Neuronal stem cell (in vitro differentiated cells): ENCODE measurements around the gene DPY19L2.
"Not testable (repeated sequence)": the region's sequence is repeated elsewhere in the genome, so short reads cannot be mapped to it uniquely, and the experiment has no call there.

ENCODE experiments used
- DNase-seq: peaks from one replicate; pipeline ENCODE4 v3.0.0-alpha.2; 2013; ENCODE audit warnings: low spot score
- H2AFZ ChIP-seq: one replicate; pipeline ENCODE4 v1.6.1; 2013; ENCODE audit warnings: mild to moderate bottlenecking, low read length, inconsistent platforms
- H2AK5ac ChIP-seq: 2 replicates; pipeline ENCODE4 v1.6.1; 2013; ENCODE audit warnings: low read depth, mild to moderate bottlenecking, inconsistent platforms, low read length, moderate library complexity, mixed read lengths
- H2BK120ac ChIP-seq: 2 replicates; pipeline ENCODE4 v1.6.1; 2013; ENCODE audit warnings: low read depth, mild to moderate bottlenecking, inconsistent platforms, low read length, moderate library complexity, mixed read lengths
- H2BK12ac ChIP-seq: one replicate; pipeline ENCODE4 v1.6.1; 2013; ENCODE audit warnings: low read length, inconsistent platforms
- H2BK15ac ChIP-seq: 2 replicates; pipeline ENCODE4 v1.6.1; 2013; ENCODE audit warnings: mild to moderate bottlenecking, low read length, inconsistent platforms, mixed read lengths
- H2BK5ac ChIP-seq: one replicate; pipeline ENCODE4 v1.6.1; 2013; ENCODE audit warnings: inconsistent platforms, mild to moderate bottlenecking, low read length, moderate library complexity
- H3K14ac ChIP-seq: one replicate; pipeline ENCODE4 v1.6.1; 2013; ENCODE audit warnings: low read length, inconsistent platforms
- H3K18ac ChIP-seq: 2 replicates; pipeline ENCODE4 v1.6.1; 2013; ENCODE audit warnings: low read length, inconsistent platforms
- H3K23ac ChIP-seq: 2 replicates; pipeline ENCODE4 v1.6.1; 2013; ENCODE audit warnings: low read depth, mild to moderate bottlenecking, mixed read lengths, low read length, inconsistent platforms; ENCODE audit not compliant: poor library complexity
- H3K27ac ChIP-seq: replicated peaks from 3 replicates; pipeline ENCODE4 v1.5.1; 2013; ENCODE audit warnings: low read length, inconsistent platforms
- H3K27me3 ChIP-seq, 3 experiments: 2 replicates each; pipeline ENCODE4 v1.6.1; 2013; ENCODE audit warnings: low read length in 3 of 3, mild to moderate bottlenecking in 2 of 3, inconsistent platforms in 1 of 3, low read depth in 1 of 3, mixed read lengths in 1 of 3, moderate library complexity in 1 of 3; ENCODE audit not compliant: control insufficient read depth in 3 of 3, insufficient read depth in 3 of 3
- H3K36me3 ChIP-seq, 2 donors: replicated peaks in 1 of 2; 2 replicates each; pipeline ENCODE4 v1.6.1; 2013; ENCODE audit warnings: low read length in 2 of 2; ENCODE audit not compliant: control insufficient read depth in 2 of 2, insufficient read depth in 2 of 2
- H3K4ac ChIP-seq: 2 replicates; pipeline ENCODE4 v1.6.1; 2013; ENCODE audit warnings: inconsistent platforms, mild to moderate bottlenecking, low read length, moderate library complexity
- H3K4me1 ChIP-seq, 2 donors: 1 replicate in 1 of 2; 2 replicates in 1 of 2; pipeline ENCODE4 v1.6.1; 2013; ENCODE audit warnings: low read length in 2 of 2, low read depth in 1 of 2; ENCODE audit not compliant: control insufficient read depth in 2 of 2, insufficient read depth in 1 of 2
- H3K4me2 ChIP-seq: one replicate; pipeline ENCODE4 v1.6.1; 2013; ENCODE audit warnings: mild to moderate bottlenecking, low read length, inconsistent platforms; ENCODE audit not compliant: insufficient read depth, poor library complexity, severe bottlenecking
- H3K4me3 ChIP-seq, 2 donors: 2 replicates each; pipeline ENCODE4 v1.5.1; 2013; ENCODE audit warnings: low read length in 2 of 2, mild to moderate bottlenecking in 2 of 2, inconsistent platforms in 1 of 2, moderate library complexity in 1 of 2
- H3K79me1 ChIP-seq: one replicate; pipeline ENCODE4 v1.6.1; 2013; ENCODE audit warnings: low read depth, mild to moderate bottlenecking, inconsistent platforms, low read length, moderate library complexity
- H3K9ac ChIP-seq: one replicate; pipeline ENCODE4 v1.6.1; 2013; ENCODE audit warnings: mild to moderate bottlenecking, low read depth, low read length, inconsistent platforms; ENCODE audit not compliant: poor library complexity
- H3K9me3 ChIP-seq, 2 donors: replicated peaks in 1 of 2; 2 replicates each; pipeline versions ENCODE3 to v1.6.1; 2013; ENCODE audit warnings: low read length in 2 of 2, mild to moderate bottlenecking in 2 of 2, inconsistent platforms in 1 of 2, low read depth in 1 of 2, mixed read lengths in 1 of 2, moderate library complexity in 1 of 2; ENCODE audit not compliant: control insufficient read depth in 2 of 2, insufficient read depth in 1 of 2
- H4K8ac ChIP-seq: one replicate; pipeline ENCODE4 v1.6.1; 2013; ENCODE audit warnings: low read depth, mild to moderate bottlenecking, inconsistent platforms, low read length, moderate library complexity
- H4K91ac ChIP-seq: one replicate; pipeline ENCODE4 v1.6.1; 2013; ENCODE audit warnings: low read length, low read depth, mild to moderate bottlenecking, inconsistent platforms; ENCODE audit not compliant: poor library complexity
- WGBS, 2 donors: extraction: QIAGEN DNeasy Blood & Tissue Kit; methylation state at CpG; one replicate each; pipeline ENCODE4 v1.1.7; 2013; ENCODE audit warnings: missing lambda C conversion rate in 2 of 2, mixed read lengths in 1 of 2; ENCODE audit not compliant: insufficient read length in 2 of 2, insufficient replicate concordance in 1 of 2; ENCODE audit errors: extremely low coverage in 2 of 2; 5-methylcytosine and 5-hydroxymethylcytosine counted together

DPY19L2 gene

GRCh38 chr12:63689141-63689540, 20.8 kb upstream of the DPY19L2 start:
- H3K23ac ChIP-seq, H2BK12ac ChIP-seq, H4K91ac ChIP-seq, H3K4ac ChIP-seq, H3K14ac ChIP-seq, H2BK120ac ChIP-seq, H3K9me3 ChIP-seq, H2BK5ac ChIP-seq, H2AK5ac ChIP-seq, H3K4me3 ChIP-seq, H4K8ac ChIP-seq, H3K27me3 ChIP-seq, H3K4me2 ChIP-seq, H3K4me1 ChIP-seq, H3K18ac ChIP-seq, H2BK15ac ChIP-seq, H3K79me1 ChIP-seq, H3K36me3 ChIP-seq, H2AFZ ChIP-seq, H3K27ac ChIP-seq, DNase-seq, H3K9ac ChIP-seq: not testable (repeated sequence)
- whole genome bisulfite sequencing, 2 donors: no CpG with 5 or more reads among the region's 1 CpG

DNA sequence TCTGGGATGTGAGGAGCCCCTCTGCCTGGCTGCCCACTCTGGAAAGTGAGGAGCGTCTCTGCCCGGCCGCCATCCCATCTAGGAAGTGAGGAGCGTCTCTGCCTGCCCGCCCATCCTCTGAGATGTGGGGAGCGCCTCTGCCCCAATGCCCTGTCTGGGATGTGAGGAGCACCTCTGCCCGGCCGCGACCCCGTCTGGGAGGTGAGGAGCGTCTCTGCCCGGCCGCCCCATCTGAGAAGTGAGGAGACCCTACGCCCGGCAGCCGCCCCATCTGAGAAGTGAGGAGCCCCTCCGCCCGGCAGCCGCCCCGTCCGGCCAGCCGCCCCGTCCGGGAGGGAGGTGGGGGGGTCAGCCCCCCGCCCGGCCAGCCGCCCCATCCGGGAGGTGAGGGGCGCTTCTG, 18.3 kb upstream of the DPY19L2 start:
- H3K9ac ChIP-seq, H3K79me1 ChIP-seq, H3K27me3 ChIP-seq, H2BK120ac ChIP-seq, H3K4ac ChIP-seq, H4K8ac ChIP-seq, H2BK12ac ChIP-seq, H3K4me2 ChIP-seq, H2AK5ac ChIP-seq, H4K91ac ChIP-seq, DNase-seq, H3K18ac ChIP-seq, H2BK5ac ChIP-seq, H2BK15ac ChIP-seq, H2AFZ ChIP-seq, H3K27ac ChIP-seq, H3K9me3 ChIP-seq, H3K4me3 ChIP-seq, H3K36me3 ChIP-seq, H3K23ac ChIP-seq, H3K14ac ChIP-seq, H3K4me1 ChIP-seq: not testable (repeated sequence)
- WGBS, 2 donors: no CpG with 5 or more reads among the region's 29 CpGs

GRCh38 chr12:63685789-63686188, 17.5 kb upstream of the DPY19L2 start:
- not testable (repeated sequence) for H3K4me1 ChIP-seq, H2BK5ac ChIP-seq, H2BK15ac ChIP-seq, H2BK12ac ChIP-seq, H3K9ac ChIP-seq, H3K4ac ChIP-seq, H2AK5ac ChIP-seq, H3K4me3 ChIP-seq, H4K8ac ChIP-seq, H3K9me3 ChIP-seq, H3K4me2 ChIP-seq, H3K36me3 ChIP-seq, H3K79me1 ChIP-seq, DNase-seq, H2AFZ ChIP-seq, H3K23ac ChIP-seq, H3K27me3 ChIP-seq, H4K91ac ChIP-seq, H2BK120ac ChIP-seq, H3K14ac ChIP-seq, H3K18ac ChIP-seq, H3K27ac ChIP-seq
- no CpG with 5 or more reads among the region's 2 CpGs for WGBS, 2 donors

GRCh38 chr12:63682617-63683016, 14.3 kb upstream of the DPY19L2 start:
- H3K9ac ChIP-seq, H3K4ac ChIP-seq, H4K8ac ChIP-seq, H2BK5ac ChIP-seq, H2BK12ac ChIP-seq, H3K4me1 ChIP-seq, H3K4me2 ChIP-seq, H3K36me3 ChIP-seq, H3K27me3 ChIP-seq, DNase-seq, H3K4me3 ChIP-seq, H2BK15ac ChIP-seq, H2AK5ac ChIP-seq, H3K79me1 ChIP-seq, H3K14ac ChIP-seq, H3K9me3 ChIP-seq, H4K91ac ChIP-seq, H2BK120ac ChIP-seq, H3K23ac ChIP-seq, H2AFZ ChIP-seq, H3K18ac ChIP-seq, H3K27ac ChIP-seq: not testable (repeated sequence)
- no CpG with 5 or more reads among the region's 2 CpGs for WGBS, 2 donors
